H1 (cell line): ENCODE results near the gene HOXD12. TPM values are rescaled to one million over a fixed set of nuclear protein-coding genes. Genes with fewer than 3 reads are reported as not detected.

ENCODE experiments used
- BCL11A ChIP-seq, 2 experiments: IDR thresholded peaks; one replicate each; pipeline ENCODE4 v1.6.1; 2011; ENCODE audit warnings: low read depth in 2 of 2, low read length in 2 of 2, mild to moderate bottlenecking in 2 of 2
- GTF2F1 ChIP-seq: IDR thresholded peaks from 2 replicates; pipeline ENCODE4 v1.6.1; 2012; ENCODE audit warnings: low read depth, low read length, improper control_type of control experiment, borderline replicate concordance
- HDAC6 ChIP-seq: IDR thresholded peaks from one replicate; pipeline ENCODE4 v1.7.1; 2012; ENCODE audit warnings: low read depth, mild to moderate bottlenecking, inconsistent platforms, low read length, moderate library complexity
- KDM1A ChIP-seq: fragments of 200-600, 300-600 bp; sonication (generic); IDR thresholded peaks from 2 replicates; pipeline ENCODE4 v1.7.1; 2016; ENCODE audit warnings: mild to moderate bottlenecking, low read length, borderline replicate concordance
- POLR2AphosphoS5 ChIP-seq: IDR thresholded peaks from 2 replicates; pipeline ENCODE4 v1.6.1; 2011; ENCODE audit warnings: low read depth, low read length
- RAD21 ChIP-seq, 2 experiments: IDR thresholded peaks in 1 of 2; conservative IDR thresholded peaks in 1 of 2; 2 replicates each; pipeline ENCODE4 v1.6.1; 2011; ENCODE audit warnings: low read depth in 2 of 2, low read length in 2 of 2, improper control_type of control experiment in 1 of 2, inconsistent platforms in 1 of 2, mild to moderate bottlenecking in 1 of 2, moderate library complexity in 1 of 2
- RXRA ChIP-seq: IDR thresholded peaks from 2 replicates; pipeline ENCODE4 v1.6.1; 2011; ENCODE audit warnings: low read depth, mild to moderate bottlenecking, low read length, moderate library complexity; ENCODE audit not compliant: insufficient read depth
- SP2 ChIP-seq: IDR thresholded peaks from 2 replicates; pipeline ENCODE4 v1.6.1; 2012; ENCODE audit warnings: mild to moderate bottlenecking, low read length, inconsistent platforms
- TCF12 ChIP-seq: IDR thresholded peaks from 2 replicates; pipeline ENCODE4 v1.6.1; 2011; ENCODE audit warnings: low read depth, mild to moderate bottlenecking, low read length
- polyA plus RNA-seq, 7 experiments: library from polyadenylated mRNA; depleted of rRNA in 3 of 7; stranded (reverse) in 5 of 7; unstranded in 2 of 7; fragments of >200 nt in 5 of 7; fragments of 200-250 nt in 2 of 7; gene quantifications; 1 replicate in 5 of 7; 2 replicates in 1 of 7; 4 replicates in 1 of 7; pipeline versions ENCODE4 v1.2.1 to v1.2.3, GENCODE V29; 2011 to 2013; ENCODE audit warnings: missing spikeins in 2 of 7, mixed read lengths in 2 of 7
- total RNA-seq: library from RNA; stranded (reverse); fragmentation: NEBNext Ultra II Directional; extraction: Animal tissue kit (Norgen Biotek cat#: 25700); gene quantifications from 2 replicates; pipeline ENCODE4 v1.2.1, GENCODE V29; 2021

Gene HOXD12
- total and polyA plus RNA-seq, 2 of the 8 experiments (the other 6 are each of a cell fraction or from before 2014, with no cell fraction given) = not detected

DNA sequence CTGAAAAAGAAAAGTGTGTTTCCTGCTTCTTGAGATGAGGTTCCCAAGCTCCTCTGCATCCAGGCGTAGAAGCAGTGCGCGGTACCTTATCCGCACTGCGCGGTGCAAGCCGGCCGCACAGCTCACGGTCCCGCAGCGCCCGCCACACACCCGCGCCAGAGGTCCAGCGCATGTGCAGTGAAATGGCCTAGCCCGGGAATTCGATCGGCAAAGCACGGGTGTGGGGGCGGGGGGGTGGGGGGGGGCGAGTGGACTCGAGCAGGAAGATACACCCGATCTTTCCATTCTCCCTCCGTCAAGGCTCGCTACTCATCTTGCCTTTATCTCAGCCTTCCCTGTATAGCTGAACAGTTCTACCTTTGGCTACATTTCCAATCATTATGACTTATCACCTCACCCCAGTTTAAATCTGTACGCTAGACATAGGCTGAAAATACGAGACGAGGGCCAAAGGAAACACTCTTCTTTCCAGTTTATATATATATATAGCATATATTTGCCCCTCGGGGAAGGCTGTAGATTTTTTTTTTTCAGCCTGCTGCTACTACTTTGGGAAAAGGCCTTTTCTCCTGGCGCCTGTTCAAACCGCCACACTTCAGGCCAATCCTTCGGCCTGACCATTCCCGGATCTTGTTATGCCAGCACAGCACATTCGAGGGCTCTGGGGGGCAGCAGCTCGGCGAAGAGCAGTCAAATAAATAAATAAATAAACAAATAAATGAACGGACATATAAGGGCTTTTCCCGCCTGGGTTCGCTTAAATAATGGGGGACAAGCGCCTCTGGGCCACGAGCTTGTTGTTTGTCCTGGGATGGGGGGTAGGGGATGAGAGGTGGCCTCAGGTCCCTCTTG is 40.3 kb downstream of the HOXD12 start (continued):
- TF ChIP-seq HDAC6 = no peak
- no peak for TF ChIP-seq RAD21 (IDR thresholded peaks at IDR 0.05 in 1 of 2, conservative IDR thresholded peaks at IDR 0.05 in 1 of 2; ENCODE audit: low read depth in 2 of 2, low read length in 2 of 2)
- TF ChIP-seq BCL11A (IDR thresholded peaks at IDR 0.05; ENCODE audit: low read depth in 2 of 2, low read length in 2 of 2) = no peak
- no peak for TF ChIP-seq POLR2AphosphoS5
- TF ChIP-seq KDM1A = no peak
- TF ChIP-seq TCF12 = no peak
- no peak for TF ChIP-seq RXRA
- no peak for TF ChIP-seq SP2
- no peak for TF ChIP-seq GTF2F1
- TF ChIP-seq, all 59 proteins: peak for 0
